Retinal pigment epithelial cell (primary cell): ENCODE data around the gene NECAP2.
"Not testable (repeated sequence)": the region's sequence is repeated elsewhere in the genome, so short reads cannot be mapped to it uniquely, and the experiment has no call there.

Experiments
- DNase-seq: peaks from one replicate; pipeline ENCODE4 v3.0.0-alpha.2; 2010; ENCODE audit warnings: low read depth
- H3K4me3 ChIP-seq: 2 replicates; pipeline ENCODE4 v1.5.1; 2011; ENCODE audit warnings: mild to moderate bottlenecking, low read length, control low read depth, moderate library complexity
- TF ChIP-seq, protein P1 (sequence below): conservative IDR thresholded peaks from 2 replicates; pipeline ENCODE4 v1.5.1; 2011; ENCODE audit warnings: low read depth, low read length, control low read depth, inconsistent platforms

Gene NECAP2

GRCh38 chr1:16446116-16446515, 5.6 kb downstream of the NECAP2 start:
- H3K4me3 ChIP-seq = no peak overlapping the region
- TF ChIP-seq, protein P1, sequence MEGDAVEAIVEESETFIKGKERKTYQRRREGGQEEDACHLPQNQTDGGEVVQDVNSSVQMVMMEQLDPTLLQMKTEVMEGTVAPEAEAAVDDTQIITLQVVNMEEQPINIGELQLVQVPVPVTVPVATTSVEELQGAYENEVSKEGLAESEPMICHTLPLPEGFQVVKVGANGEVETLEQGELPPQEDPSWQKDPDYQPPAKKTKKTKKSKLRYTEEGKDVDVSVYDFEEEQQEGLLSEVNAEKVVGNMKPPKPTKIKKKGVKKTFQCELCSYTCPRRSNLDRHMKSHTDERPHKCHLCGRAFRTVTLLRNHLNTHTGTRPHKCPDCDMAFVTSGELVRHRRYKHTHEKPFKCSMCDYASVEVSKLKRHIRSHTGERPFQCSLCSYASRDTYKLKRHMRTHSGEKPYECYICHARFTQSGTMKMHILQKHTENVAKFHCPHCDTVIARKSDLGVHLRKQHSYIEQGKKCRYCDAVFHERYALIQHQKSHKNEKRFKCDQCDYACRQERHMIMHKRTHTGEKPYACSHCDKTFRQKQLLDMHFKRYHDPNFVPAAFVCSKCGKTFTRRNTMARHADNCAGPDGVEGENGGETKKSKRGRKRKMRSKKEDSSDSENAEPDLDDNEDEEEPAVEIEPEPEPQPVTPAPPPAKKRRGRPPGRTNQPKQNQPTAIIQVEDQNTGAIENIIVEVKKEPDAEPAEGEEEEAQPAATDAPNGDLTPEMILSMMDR = no peak
- no peak for DNase-seq

- no peak for DNase-seq
- no peak overlapping the region for H3K4me3 ChIP-seq
- TF ChIP-seq, protein P1 = no peak
Observed at GRCh38 chr1:16447641-16448040, 7.1 kb downstream of the NECAP2 start.

- DNase-seq = no peak
- H3K4me3 ChIP-seq = no peak overlapping the region
- TF ChIP-seq, protein P1 = no peak
Observed at GRCh38 chr1:16449065-16449464, 8.5 kb downstream of the NECAP2 start.

GRCh38 chr1:16449666-16450065, 9.1 kb downstream of the NECAP2 start:
- no peak for DNase-seq
- TF ChIP-seq, protein P1 = no peak
- no peak overlapping the region for H3K4me3 ChIP-seq

GRCh38 chr1:16450863-16451481, 10.4 kb downstream of the NECAP2 start:
- DNase-seq = no peak
- H3K4me3 ChIP-seq = no peak overlapping the region
- TF ChIP-seq, protein P1 = no peak

GRCh38 chr1:16451841-16452528, 11.5 kb downstream of the NECAP2 start:
- TF ChIP-seq, protein P1 = no peak
- H3K4me3 ChIP-seq = no peak overlapping the region

GRCh38 chr1:16454909-16455308, 14.4 kb downstream of the NECAP2 start:
- DNase-seq, H3K4me3 ChIP-seq: not testable (repeated sequence)

More at GRCh38 chr1:16451841-16452528, 11.5 kb downstream of the NECAP2 start:
- DNase-seq = no peak

DNA sequence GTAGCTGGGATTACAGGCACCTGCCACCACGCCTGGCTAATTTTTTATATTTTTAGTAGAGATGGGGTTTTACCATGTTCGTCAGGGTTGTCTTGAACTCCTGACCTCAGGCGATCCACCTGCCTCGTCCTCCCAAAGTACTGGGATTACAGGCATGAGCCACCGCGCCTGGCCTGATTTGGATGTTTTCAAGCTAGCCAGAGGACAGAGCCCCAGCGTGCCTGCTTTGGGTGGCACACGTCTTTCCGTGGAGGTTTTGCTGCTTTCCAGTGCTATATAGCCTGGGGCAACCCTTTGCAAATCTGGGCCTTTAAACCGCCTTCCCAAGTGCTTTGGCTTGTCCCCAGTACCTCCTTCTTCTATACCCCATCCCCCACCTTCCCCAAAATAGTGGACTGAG, 15.6 kb downstream of the NECAP2 start:
- not testable (repeated sequence) for DNase-seq, H3K4me3 ChIP-seq
